Limb (tissue), 2 donors: ENCODE results near the gene OAS1.
"Not testable (repeated sequence)": the region's sequence is repeated elsewhere in the genome, so short reads cannot be mapped to it uniquely, and the experiment has no call there.

Experiments used
- DNase-seq, 2 donors: peaks; one replicate each; pipeline ENCODE4 v3.0.0-alpha.2; 2016; ENCODE audit errors: extremely low spot score in 2 of 2

OAS1 gene

GRCh38 chr12:112900298-112901145 lies 6.2 kb upstream of the OAS1 start:
- no peak for DNase-seq

GRCh38 chr12:112901271-112901670 lies 5.5 kb upstream of the OAS1 start:
- DNase-seq = no peak

GRCh38 chr12:112904571-112904970 lies 2.2 kb upstream of the OAS1 start:
- no peak for DNase-seq

GRCh38 chr12:112905451-112906089 lies 1.2 kb upstream of the OAS1 start:
- no peak for DNase-seq

- DNase-seq = no peak
Measured at GRCh38 chr12:112907415-112908157, 824 bp downstream of the OAS1 start.

GRCh38 chr12:112908548-112908947 lies 1.8 kb downstream of the OAS1 start:
- DNase-seq = no peak

- DNase-seq = no peak
Measured at GRCh38 chr12:112909693-112910092, 2.9 kb downstream of the OAS1 start.

GRCh38 chr12:112913038-112913688 lies 6.4 kb downstream of the OAS1 start:
- DNase-seq = no peak

GRCh38 chr12:112913888-112914287 lies 7.1 kb downstream of the OAS1 start:
- not testable (repeated sequence) for DNase-seq

GRCh38 chr12:112916270-112916669 lies 9.5 kb downstream of the OAS1 start:
- DNase-seq = no peak

GRCh38 chr12:112919121-112919520 lies 12.4 kb downstream of the OAS1 start:
- no peak for DNase-seq

GRCh38 chr12:112924986-112925385 lies 18.2 kb downstream of the OAS1 start:
- no peak for DNase-seq

GRCh38 chr12:112926416-112927033 lies 19.8 kb downstream of the OAS1 start:
- DNase-seq = not testable (repeated sequence)

- DNase-seq = no peak
Measured at GRCh38 chr12:112927475-112927874, 20.7 kb downstream of the OAS1 start.

GRCh38 chr12:112927925-112928324 lies 21.2 kb downstream of the OAS1 start:
- DNase-seq = no peak

- no peak for DNase-seq
Measured at GRCh38 chr12:112928978-112929377, 22.2 kb downstream of the OAS1 start.

GRCh38 chr12:112929715-112930114 lies 23.0 kb downstream of the OAS1 start:
- DNase-seq = no peak

- no peak for DNase-seq
Measured at GRCh38 chr12:112930350-112930749, 23.6 kb downstream of the OAS1 start.

- no peak for DNase-seq
Measured at GRCh38 chr12:112932485-112933128, 25.8 kb downstream of the OAS1 start.

GRCh38 chr12:112933129-112933505 lies 26.4 kb downstream of the OAS1 start:
- DNase-seq = no peak

GRCh38 chr12:112936264-112936663 lies 29.5 kb downstream of the OAS1 start:
- no peak for DNase-seq
